GM19035 (cell line): Measurements from ENCODE around the gene GAREM1.
A peak's percentile ranks its signal among the peaks of the same experiment; 100 is the strongest.
"Not testable (repeated sequence)": the region's sequence is repeated elsewhere in the genome, so short reads cannot be mapped to it uniquely, and the experiment has no call there.

Source experiments
- ATAC-seq: cut with Tn5 transposase; IDR thresholded peaks from one replicate; pipeline ENCODE4 v1.9.1; 2021; ENCODE audit not compliant: unreplicated experiment

GAREM1 gene

DNA sequence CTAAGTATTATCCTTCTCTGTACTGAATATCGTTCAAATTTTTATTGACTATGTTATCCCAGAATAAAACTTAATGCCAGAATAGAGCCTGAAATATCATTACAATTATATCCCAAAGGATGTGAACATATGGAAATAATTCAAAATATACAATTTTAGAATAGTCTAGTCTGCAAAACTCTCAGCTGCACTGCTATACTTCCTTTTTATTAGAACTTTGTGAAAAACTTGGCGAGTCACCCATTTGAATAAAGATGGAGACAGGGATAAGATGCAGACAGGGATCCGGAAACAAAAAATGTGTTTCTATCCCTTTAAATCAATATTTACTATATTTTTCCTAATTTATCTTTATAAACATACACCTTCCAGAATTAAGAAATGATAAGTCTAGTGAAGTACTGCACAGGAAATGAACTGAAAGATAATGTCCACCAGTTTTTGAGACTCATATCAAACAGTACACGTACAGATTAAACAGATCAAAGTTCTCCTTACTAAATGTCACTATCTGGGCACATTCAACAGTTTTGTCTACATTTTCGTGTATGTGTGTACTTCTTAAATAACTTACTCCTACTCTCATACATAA lies 173.0 kb downstream of the GAREM1 start:
- no peak for ATAC-seq

DNA sequence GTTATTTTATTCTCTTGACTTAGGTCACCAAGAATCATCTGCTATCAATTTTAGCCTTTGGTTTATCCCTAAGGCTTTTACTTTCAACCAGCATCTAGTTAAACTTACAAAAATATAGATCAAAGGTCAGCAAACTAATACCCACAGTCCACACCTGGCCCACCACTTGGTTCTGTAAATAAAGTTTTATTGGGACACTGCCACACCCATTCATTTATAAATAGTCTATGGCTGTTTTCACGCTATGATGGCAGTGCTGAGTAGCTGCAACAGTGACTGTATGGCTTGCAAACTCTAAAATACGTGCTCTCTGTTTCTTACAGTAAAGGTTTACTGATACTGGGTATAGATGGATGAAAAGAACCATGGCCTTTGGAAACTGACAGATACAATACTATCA lies 173.8 kb downstream of the GAREM1 start:
- no peak for ATAC-seq

DNA sequence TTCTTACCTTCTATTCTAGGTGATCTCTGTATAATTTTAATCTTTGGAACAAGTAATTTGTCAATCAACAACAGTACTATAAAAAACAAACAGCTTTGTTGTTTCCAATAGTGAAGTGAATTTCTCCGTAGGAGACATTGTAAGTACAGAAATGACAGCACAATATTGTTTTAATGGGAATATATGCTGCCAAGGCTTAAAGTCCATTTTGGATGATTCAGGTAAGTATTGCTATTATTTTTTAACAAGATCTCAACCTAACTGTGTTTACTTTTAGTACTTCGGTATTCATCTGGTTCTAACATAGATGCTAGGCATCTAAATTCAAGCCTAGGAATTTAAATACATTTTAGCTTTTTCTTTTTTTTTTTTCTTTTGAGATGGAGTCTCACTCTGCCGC lies 175.1 kb downstream of the GAREM1 start:
- no peak for ATAC-seq

DNA sequence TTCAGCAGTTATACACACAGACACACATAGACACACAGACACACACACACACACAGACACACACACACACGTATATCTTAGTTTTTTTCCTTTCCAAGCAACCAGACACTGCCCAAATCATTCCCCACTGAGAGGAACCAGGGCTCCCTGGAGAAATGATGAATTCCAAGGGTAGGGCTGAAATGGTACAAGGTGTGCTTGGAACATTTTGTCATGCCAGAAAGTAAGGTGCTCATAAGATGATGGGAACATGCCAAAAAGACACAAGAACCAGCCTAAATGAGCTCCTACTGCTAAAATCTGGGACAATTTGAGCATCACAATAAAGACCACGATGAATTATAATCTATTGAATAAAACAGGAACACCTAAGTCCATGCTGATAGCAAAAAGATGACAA lies 177.6 kb downstream of the GAREM1 start:
- no peak for ATAC-seq

DNA sequence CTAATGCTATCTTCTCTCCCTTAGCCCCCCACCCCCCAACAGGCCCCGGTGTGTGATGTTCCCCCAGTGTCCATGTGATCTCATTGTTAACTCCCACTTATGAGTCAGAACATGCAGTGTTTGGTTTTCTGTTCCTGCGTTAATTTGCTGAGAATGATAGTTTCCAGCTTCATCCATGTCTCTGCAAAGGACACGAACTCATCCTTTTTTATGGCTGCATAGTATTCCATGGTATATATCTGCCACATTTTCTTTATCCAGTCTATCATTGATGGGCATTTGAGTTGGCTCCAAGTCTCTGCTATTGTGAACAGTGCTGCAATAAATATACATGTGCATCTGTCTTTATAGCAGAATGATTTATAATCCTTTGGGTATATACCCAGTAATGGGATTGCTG lies 179.1 kb downstream of the GAREM1 start:
- ATAC-seq = not testable (repeated sequence)

DNA sequence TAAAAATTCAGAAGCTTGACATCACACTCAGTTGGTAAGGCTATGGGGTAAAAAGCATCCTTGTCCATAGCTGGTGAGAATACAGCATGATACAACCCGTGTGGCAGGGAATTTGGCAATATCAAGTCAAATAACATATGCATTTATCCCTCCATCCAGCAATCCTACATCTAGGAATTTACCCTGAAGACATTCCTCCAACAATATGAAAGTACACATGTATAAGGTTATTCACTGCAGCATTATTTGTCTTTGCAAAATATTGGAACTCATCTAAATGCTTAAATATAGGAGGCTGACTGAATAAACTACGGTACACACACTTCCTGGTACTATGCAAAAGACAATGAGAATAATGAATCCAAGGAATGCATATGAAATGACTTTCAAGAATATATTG lies 179.9 kb downstream of the GAREM1 start:
- no peak for ATAC-seq

DNA sequence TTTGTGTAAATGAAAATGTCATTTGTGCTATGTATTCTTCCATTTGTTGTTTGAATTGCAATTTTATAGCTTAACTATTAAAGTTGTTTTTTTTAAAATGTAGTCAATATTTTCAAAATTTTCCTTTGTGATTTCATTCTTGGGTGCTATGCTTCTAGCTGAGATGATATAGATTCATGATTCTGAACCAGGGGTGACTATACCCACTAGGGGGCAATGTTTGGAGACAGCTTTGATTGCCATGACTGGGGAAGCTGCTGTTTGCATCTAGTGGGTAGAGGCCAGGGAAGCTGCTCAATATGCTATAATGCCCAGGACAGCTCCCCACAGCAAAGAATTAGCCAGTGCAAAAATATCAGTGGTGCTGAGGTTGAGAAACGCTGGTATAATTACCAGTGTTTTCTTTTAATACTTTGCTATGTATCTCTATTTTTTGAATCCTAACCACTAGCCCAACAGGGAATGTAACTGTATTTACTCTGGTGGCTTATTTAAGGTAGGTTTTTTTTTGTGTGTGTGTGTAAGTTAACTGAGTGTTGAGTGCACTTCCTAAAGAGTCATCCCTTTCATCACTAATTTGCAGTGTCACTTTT lies 181.1 kb downstream of the GAREM1 start:
- ATAC-seq = no peak

DNA sequence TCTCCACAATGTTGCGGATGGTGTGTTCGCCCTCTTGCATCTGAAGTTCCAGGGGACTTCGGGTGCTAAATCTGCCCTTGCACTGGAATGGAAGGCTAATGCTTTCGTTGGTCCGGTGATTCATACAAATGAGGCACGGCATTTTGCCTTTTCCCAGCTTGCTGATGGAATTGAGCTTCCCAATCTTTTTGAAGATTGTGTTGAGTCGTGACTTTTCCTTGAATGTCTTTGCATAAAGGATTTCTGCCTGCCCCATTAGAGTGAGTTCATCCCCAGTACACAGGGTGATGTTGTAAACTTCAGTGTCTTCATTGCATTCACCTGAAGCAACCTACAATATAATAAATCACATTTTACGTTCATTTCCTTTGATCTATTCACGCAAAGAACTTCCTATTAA lies 182.8 kb downstream of the GAREM1 start:
- ATAC-seq = no peak

DNA sequence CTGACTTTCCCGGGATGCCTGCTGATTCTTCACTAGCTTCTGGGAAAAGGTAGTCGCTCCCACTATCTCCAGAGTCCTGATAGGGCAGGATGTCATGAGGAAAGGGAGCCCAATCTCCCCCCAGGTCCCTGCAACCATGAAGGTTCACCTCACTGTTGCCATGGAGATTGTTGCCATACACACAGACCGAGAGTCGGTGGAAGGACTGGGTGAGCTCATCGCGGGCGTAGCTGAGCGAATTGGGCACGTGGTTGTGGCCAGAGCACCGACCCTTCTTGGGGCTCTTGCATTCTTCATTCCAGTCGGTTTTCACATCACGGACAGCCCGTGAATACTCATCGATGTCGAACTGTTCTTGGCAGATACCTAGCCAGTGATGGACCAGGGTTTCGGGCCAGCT lies 183.4 kb downstream of the GAREM1 start:
- ATAC-seq = no peak

DNA sequence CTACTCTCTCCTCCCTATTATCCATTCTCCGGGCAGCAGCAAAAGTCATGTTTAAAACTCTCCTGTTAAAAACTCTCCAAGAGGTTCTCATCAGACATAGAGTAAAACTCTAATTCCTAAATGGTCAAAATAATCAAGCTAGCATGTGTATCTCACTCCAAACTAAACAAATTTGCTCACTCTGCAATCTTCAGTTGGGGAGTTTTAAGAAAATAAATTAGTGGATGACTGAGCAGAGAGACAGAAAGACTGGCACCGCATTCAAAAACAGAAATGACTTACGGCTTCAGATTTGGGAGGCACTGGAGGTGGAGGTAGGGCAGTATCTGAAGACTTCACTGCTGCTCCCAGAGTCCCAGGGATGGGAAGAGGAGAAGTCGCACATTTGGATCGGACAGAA lies 183.9 kb downstream of the GAREM1 start:
- ATAC-seq = no peak

DNA sequence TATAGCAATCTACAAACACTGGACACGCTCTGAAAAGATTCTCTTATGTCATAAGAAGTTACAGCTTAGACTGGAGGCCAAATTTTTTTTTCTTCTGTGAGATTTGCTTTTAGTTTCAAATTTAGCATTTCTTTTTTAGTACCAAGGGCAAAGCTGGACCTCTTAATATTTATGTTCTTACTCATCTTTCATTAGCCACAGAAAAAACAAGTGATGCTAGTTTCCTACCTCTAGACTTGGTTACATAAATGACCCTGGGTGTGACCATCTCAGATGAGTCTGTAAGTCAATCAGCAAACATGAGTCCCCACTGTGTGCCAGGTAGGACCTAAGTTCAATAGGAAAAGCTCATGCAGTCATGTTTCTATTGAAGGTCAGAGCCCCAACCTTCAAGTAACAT lies 186.4 kb downstream of the GAREM1 start:
- ATAC-seq = no peak

DNA sequence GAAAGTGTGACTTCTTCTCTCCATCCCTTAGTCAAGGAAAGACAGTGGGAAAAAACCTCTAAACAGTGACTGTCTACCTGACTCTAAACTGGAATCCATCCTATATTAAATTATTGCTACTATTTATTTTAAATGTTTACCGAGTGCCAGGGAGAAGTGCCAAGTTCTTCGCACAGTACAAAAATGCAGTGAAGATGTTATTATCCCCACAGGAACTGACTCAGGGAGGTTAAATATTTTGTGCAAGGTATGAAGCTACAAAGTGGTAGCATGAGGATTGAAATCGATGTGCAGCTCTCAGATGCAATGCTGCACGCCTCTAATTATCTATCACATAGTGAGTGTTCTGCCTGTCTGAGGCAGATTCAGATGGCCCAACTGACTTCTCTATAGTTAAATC lies 189.8 kb downstream of the GAREM1 start:
- ATAC-seq = no peak

DNA sequence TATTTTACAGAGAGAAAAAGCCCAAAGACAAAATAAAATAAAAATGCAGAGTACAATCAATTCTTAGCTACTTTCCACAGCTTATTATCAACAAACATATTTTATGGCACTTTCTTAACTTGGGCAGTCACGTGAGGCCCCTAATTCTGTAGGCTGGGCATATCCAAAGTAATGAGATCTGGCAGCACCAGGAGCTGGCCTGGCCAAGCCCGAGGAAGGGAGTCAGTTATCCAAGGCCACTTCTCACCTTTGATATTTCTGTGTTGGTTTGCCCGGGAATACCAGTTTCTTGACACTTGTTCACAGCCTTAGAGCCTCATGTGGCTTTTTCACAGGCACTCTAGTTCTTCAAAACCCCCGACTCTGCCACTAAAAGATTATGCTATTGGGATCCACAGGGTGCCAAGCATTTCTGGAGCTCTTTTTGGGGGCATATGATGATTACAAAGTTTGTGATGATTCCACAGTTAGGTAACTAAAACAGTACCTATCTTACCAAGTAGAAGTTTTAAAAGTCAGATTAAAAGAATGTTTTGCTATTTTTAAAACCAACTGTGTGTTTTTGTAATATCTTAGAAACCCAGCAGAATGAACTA lies 190.4 kb downstream of the GAREM1 start:
- no peak for ATAC-seq

DNA sequence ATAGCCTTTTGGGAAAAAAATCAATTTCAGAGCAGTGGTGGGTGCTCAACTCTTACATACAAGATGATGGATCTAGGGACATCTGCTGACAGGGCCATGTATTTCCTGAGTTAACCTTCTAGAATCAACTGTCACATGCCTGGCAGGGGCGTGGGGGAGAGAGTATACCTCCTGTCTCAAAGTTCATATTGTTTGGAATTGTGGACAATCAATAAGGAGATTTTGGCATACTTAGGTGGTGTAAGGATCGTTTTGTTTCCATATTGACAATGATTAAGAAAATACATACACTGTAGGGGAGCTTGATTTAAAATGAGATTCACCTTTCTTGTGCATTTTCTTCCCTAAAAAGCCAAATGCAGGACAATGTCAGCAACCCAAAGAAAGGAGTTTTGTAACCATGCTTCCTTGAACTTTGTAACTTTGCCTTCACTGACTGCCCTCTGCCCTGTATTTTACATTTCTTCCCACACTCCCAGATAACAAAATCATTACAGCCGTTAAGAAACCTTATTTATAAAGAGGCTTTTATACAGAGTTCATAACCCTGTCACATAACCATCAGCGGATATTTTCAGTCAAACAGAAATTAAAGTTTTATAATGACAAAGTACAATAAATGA lies 192.4 kb downstream of the GAREM1 start:
- no peak for ATAC-seq

DNA sequence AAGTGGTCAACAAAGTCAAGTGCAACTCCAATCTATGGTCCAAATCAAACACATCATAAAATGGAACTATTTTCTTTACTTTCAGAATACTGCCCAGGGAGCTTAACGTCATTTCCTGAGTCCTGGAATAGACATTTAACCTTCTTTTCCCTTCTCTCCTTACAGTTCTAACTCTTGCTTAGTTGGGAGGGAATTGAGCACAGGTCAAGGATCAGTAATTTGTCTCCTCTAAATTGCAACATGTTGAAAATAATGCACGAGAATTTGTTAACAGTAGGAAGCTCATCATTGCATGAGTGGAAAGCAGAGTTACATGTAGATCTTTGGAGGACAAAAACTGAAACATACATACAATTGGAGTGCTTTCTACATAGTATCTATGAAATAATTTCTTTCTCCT lies 193.1 kb downstream of the GAREM1 start:
- ATAC-seq = no peak

DNA sequence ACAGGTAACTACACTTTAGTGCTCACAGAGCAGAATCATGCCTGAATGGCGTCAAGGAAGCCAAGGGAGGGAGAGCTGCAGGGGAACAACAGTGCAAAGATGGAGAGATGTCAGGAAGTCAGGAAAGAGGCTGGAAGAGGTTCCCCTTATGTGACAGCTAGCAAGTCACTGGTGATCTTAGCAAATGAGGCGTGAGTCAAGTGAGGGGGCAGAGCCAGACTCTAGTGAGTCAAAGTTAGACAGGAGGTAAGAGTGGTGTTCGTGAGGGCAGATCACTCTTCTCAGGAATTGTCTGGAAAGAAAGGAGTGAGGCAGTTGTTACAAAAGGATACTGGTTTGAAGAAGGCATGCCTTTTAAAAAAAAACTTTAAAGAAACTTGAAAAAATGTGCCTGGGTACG lies 193.8 kb downstream of the GAREM1 start:
- ATAC-seq = no peak

DNA sequence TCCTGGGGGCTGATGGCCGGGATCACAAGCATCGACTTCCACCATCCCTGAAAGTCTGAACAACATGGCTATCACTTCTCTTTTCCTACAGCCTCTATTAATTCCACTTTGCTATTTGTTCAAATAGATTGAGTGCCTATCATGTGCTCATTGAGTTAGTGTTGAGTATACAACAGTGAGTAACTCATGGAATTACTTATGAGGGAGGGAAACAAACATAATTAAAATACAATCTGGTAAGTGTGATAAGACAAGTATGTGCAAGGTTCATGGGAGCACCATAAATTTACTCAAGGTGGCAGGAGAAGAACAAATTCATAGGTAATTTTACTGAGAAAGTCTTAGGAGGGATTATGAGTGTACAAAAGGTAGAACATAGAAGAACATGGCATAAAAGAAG lies 194.4 kb downstream of the GAREM1 start:
- ATAC-seq = no peak

DNA sequence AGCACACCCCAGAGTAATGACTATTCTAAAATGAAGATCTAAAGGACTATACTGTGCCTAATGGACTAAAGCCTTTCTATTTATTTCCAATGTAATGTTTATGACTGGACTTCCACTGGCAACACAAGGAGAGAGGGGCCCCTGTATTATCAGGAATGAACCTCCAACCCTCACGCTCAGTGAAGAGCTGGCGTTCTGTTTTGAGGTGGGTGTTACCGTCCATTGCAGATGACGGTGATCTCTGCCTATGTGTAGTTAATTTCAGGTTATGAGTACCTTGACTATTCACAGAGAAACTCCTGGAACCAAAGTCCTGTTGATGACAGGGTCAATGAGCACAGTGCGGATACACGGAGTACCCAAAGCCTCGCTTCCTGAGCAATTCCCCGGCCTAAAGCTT lies 195.5 kb downstream of the GAREM1 start:
- ATAC-seq = no peak

DNA sequence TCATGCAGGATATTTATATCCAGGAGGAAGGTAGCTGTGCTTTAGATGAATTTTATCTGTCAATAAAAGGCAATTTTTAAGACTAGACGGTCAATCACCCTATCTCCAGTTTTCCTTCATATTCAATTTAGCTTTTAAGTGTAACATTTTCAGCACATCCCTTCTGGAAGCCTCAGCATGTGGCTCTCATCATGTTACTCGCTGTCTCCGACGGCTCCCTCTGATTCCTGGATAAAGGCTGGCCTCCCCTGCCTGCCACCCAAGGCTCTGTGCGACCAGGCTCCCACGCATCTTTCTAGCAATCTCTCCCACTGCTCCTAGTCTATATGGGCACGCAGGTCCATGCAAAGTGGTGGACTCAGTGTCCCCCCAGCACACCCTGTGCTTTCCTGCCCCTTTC lies 196.4 kb downstream of the GAREM1 start:
- no peak for ATAC-seq

DNA sequence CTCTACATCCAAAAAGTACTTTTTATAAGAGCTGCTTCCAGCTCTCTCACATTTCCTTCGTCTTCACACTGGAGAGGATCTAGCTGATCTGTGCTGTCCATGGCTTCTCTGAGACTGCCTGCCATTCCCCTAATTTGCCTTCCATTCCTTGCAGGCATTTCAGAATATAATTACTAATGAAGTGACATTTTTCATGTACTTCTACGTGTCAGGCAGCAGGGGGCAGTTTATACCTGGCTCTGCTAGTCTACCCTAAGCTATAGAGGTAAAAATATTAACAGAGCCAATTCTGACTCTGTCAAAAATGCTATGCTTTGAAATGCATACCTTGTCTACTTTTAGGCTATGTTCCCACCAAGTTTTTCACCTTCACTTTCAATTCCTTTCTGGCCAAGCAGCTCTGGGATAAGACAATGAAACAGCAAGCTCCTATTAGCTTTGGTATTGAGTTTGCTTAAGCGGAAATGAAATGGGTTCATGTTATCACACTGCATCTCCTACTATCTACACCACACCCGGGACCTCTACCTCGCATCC lies 198.9 kb downstream of the GAREM1 start:
- ATAC-seq = peak; percentile 84

DNA sequence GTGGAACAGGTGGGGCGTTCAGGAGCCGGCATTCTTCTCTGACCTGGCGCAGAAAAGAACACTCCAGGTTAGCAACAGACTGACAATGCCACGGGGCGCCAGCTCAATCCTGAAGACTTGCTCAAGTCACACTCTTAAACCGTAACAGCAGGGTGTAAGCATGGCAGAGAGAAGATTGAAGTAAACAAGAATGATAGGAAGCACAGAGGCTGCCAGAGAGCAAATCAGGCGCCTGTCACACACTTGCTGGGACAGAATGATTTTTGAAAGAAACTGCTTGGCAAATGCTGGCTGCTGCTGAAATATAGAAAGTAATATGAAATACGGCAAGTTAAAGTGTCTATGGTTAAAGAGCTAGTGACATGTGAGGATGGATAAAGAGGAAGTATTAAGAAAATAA lies 200.3 kb downstream of the GAREM1 start:
- ATAC-seq = no peak

DNA sequence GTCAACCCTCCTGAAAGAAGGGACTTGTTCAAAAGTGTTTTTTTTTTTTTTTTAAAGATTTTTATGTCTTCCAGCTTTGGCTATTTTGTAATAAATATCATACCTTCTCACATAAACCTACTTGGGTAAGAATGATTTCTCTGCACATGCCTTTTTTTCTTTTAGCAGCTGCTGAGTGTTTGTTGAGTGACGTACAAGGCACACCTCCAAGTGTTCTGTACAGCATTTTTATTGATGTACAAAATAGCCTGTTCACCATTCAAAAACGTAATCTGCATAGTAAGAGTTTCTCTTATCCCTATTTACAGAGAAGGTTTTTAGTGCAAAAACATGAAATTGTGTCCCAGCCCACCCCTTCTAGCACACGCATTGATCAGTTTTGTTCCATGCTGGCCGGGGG lies 203.2 kb downstream of the GAREM1 start:
- no peak for ATAC-seq
